Liver (tissue), 9 donors: ENCODE results near the gene OR11G2. TPM values are rescaled to one million over a fixed set of nuclear protein-coding genes. Genes with fewer than 3 reads are reported as not detected.

ENCODE experiments used
- DNase-seq: peaks from one replicate; pipeline ENCODE4 v3.0.0-alpha.2; 2017; ENCODE audit warnings: low spot score
- H3K27ac ChIP-seq, 2 donors: one replicate each; pipeline ENCODE4 v1.7.0; 2013; ENCODE audit warnings: inconsistent platforms in 2 of 2, low read length in 2 of 2, control low read depth in 1 of 2, low read depth in 1 of 2, mild to moderate bottlenecking in 1 of 2
- H3K27me3 ChIP-seq, 4 donors: one replicate each; pipeline versions ENCODE4 v1.6.1 to v1.7.0; 2013; ENCODE audit warnings: low read length in 3 of 4, inconsistent platforms in 1 of 4, mild to moderate bottlenecking in 1 of 4, moderate library complexity in 1 of 4; ENCODE audit not compliant: control insufficient read depth in 4 of 4, insufficient read depth in 4 of 4
- H3K36me3 ChIP-seq, 4 donors: one replicate each; pipeline versions ENCODE4 v1.6.1 to v1.7.0; 2013; ENCODE audit warnings: low read length in 3 of 4, mild to moderate bottlenecking in 3 of 4, low read depth in 1 of 4, moderate library complexity in 1 of 4; ENCODE audit not compliant: control insufficient read depth in 4 of 4, insufficient read depth in 3 of 4
- H3K4me1 ChIP-seq, 4 donors: one replicate each; pipeline versions ENCODE4 v1.6.1 to v1.7.0; 2013; ENCODE audit warnings: low read length in 3 of 4, mild to moderate bottlenecking in 3 of 4, moderate library complexity in 1 of 4; ENCODE audit not compliant: control insufficient read depth in 4 of 4, insufficient read depth in 4 of 4
- H3K4me3 ChIP-seq, 3 donors: one replicate each; pipeline versions ENCODE4 v1.6.1 to v1.7.0; 2013; ENCODE audit warnings: low read length in 3 of 3, control low read depth in 1 of 3, low read depth in 1 of 3, mild to moderate bottlenecking in 1 of 3
- H3K9ac ChIP-seq, 2 donors: one replicate each; pipeline ENCODE4 v1.7.0; 2013; ENCODE audit warnings: low read length in 2 of 2, mild to moderate bottlenecking in 2 of 2, moderate library complexity in 2 of 2, control low read depth in 1 of 2, low read depth in 1 of 2
- H3K9me3 ChIP-seq, 4 donors: one replicate each; pipeline versions ENCODE4 v1.6.1 to v1.7.0; 2013; ENCODE audit warnings: low read length in 3 of 4; ENCODE audit not compliant: control insufficient read depth in 4 of 4
- ATF3 ChIP-seq: IDR thresholded peaks from 2 replicates; pipeline ENCODE4 v1.6.1; 2016; ENCODE audit warnings: antibody characterized with exemption
- CTCF ChIP-seq: fragments of 150-350 bp; IDR thresholded peaks from 2 replicates; pipeline ENCODE4 v1.5.1; 2017; ENCODE audit warnings: improper control_type of control experiment, low read depth, low read length; ENCODE audit not compliant: missing input control
- EGR1 ChIP-seq, 2 donors: IDR thresholded peaks; 2 replicates each; pipeline ENCODE4 v1.6.1; 2016 to 2018; ENCODE audit warnings: antibody characterized with exemption in 2 of 2, low read depth in 2 of 2
- FOXA1 ChIP-seq: IDR thresholded peaks from 2 replicates; pipeline ENCODE4 v1.6.1; 2016; ENCODE audit warnings: antibody characterized with exemption
- FOXA2 ChIP-seq: IDR thresholded peaks from 2 replicates; pipeline ENCODE4 v1.6.1; 2016; ENCODE audit warnings: antibody characterized with exemption
- GABPA ChIP-seq, 2 donors: IDR thresholded peaks in 1 of 2; conservative IDR thresholded peaks in 1 of 2; 2 replicates each; pipeline ENCODE4 v1.6.1; 2016; ENCODE audit warnings: antibody characterized with exemption in 2 of 2, mild to moderate bottlenecking in 1 of 2, moderate library complexity in 1 of 2
- HNF4A ChIP-seq, 2 donors: conservative IDR thresholded peaks; 2 replicates each; pipeline ENCODE4 v1.6.1; 2016; ENCODE audit warnings: antibody characterized with exemption in 2 of 2, mild to moderate bottlenecking in 2 of 2
- HNF4G ChIP-seq: IDR thresholded peaks from 2 replicates; pipeline ENCODE4 v1.6.1; 2016; ENCODE audit warnings: antibody characterized with exemption
- JUND ChIP-seq, 2 donors: IDR thresholded peaks; 2 replicates each; pipeline ENCODE4 v1.6.1; 2016; ENCODE audit warnings: antibody characterized with exemption in 2 of 2
- MAX ChIP-seq: IDR thresholded peaks from 2 replicates; pipeline ENCODE4 v1.6.1; 2016; ENCODE audit warnings: antibody characterized with exemption
- RAD21 ChIP-seq, 2 donors: IDR thresholded peaks; 2 replicates each; pipeline ENCODE4 v1.6.1; 2016; ENCODE audit warnings: antibody characterized with exemption in 2 of 2, mild to moderate bottlenecking in 2 of 2
- REST ChIP-seq: IDR thresholded peaks from 2 replicates; pipeline ENCODE4 v1.6.1; 2016; ENCODE audit warnings: antibody characterized with exemption, mild to moderate bottlenecking
- RXRA ChIP-seq, 2 donors: IDR thresholded peaks; 2 replicates each; pipeline ENCODE4 v1.6.1; 2017 to 2018; ENCODE audit warnings: antibody characterized with exemption in 2 of 2, mild to moderate bottlenecking in 1 of 2
- SP1 ChIP-seq: IDR thresholded peaks from 2 replicates; pipeline ENCODE4 v1.6.1; 2018; ENCODE audit warnings: antibody characterized with exemption, mild to moderate bottlenecking
- TAF1 ChIP-seq: conservative IDR thresholded peaks from 2 replicates; pipeline ENCODE4 v1.6.1; 2016; ENCODE audit warnings: antibody characterized with exemption, mild to moderate bottlenecking
- YY1 ChIP-seq: IDR thresholded peaks from 2 replicates; pipeline ENCODE4 v1.6.1; 2016; ENCODE audit warnings: antibody characterized with exemption, mild to moderate bottlenecking
- ZBTB33 ChIP-seq: IDR thresholded peaks from 2 replicates; pipeline ENCODE4 v1.6.1; 2016; ENCODE audit warnings: antibody characterized with exemption
- WGBS: extraction: QIAGEN DNeasy Blood & Tissue Kit; methylation state at CpG from one replicate; pipeline ENCODE4 v1.1.7; 2013; 5-methylcytosine and 5-hydroxymethylcytosine counted together
- polyA plus RNA-seq, 2 donors: library from polyadenylated mRNA; stranded (reverse) in 1 of 2; unstranded in 1 of 2; fragments of 200-250 nt in 1 of 2; fragments of >200 nt in 1 of 2; fragmentation: Nextera tagmentation in 1 of 2; extraction: Ambion mirVana in 1 of 2; gene quantifications; one replicate each; pipeline versions ENCODE4 v1.2.1 to v1.2.3, GENCODE V29; 2013 to 2015
- total RNA-seq, 2 donors: library from RNA; depleted of rRNA; stranded (reverse); fragments of >200 nt; gene quantifications; one replicate each; pipeline ENCODE4 v1.2.3, GENCODE V29; 2014
- donor health status: healthy.
- donor health status: healthy.
- donor health status: healthy.
- donor health status: healthy.
- donor health status: healthy.

The OR11G2 gene
- total and polyA plus RNA-seq, 4 donors: not detected

GRCh38 chr14:20215196-20215595, 24.5 kb downstream of the OR11G2 start:
- no peak for TF ChIP-seq RXRA (IDR thresholded peaks at IDR 0.05)
- TF ChIP-seq SP1: no peak
- TF ChIP-seq ATF3: no peak
- no peak for TF ChIP-seq RAD21 (IDR thresholded peaks at IDR 0.05)
- no peak for TF ChIP-seq GABPA (IDR thresholded peaks at IDR 0.05 in 1 of 2, conservative IDR thresholded peaks at IDR 0.05 in 1 of 2)
- no peak for TF ChIP-seq TAF1
- no peak for TF ChIP-seq FOXA1
- no peak for TF ChIP-seq EGR1 (IDR thresholded peaks at IDR 0.05; ENCODE audit: low read depth in 2 of 2)
- no peak for TF ChIP-seq REST
- TF ChIP-seq YY1: no peak
- TF ChIP-seq JUND (IDR thresholded peaks at IDR 0.05): no peak
- no peak for TF ChIP-seq FOXA2
- TF ChIP-seq MAX: no peak
- no peak for TF ChIP-seq CTCF
- no peak for TF ChIP-seq HNF4A (conservative IDR thresholded peaks at IDR 0.05)
- no peak for TF ChIP-seq ZBTB33
- TF ChIP-seq HNF4G: no peak
- 78% methylated on average over 2 of the region's 2 CpGs for WGBS
- no peak overlapping the region for H3K27ac ChIP-seq

GRCh38 chr14:20219033-20219432, 28.3 kb downstream of the OR11G2 start:
- Histone ChIP-seq H3K27ac (no peak overlapping the region), H3K9ac (no peak overlapping the region), H3K4me3 (no peak overlapping the region), H3K4me1 (no peaks in the 10 kb centered on the region), H3K36me3 (no peaks in the 10 kb centered on the region), H3K27me3 (no peaks in the 10 kb centered on the region), H3K9me3 (no peaks in the 10 kb centered on the region)
- TF ChIP-seq HNF4G (no peak), FOXA2 (no peak), SP1 (no peak), ZBTB33 (no peak), EGR1 (IDR thresholded peaks at IDR 0.05; ENCODE audit: low read depth in 2 of 2) (no peak), RXRA (IDR thresholded peaks at IDR 0.05) (no peak), RAD21 (IDR thresholded peaks at IDR 0.05) (no peak)
- DNase-seq: no peak
- WGBS: 53% methylated on average over 4 of the region's 4 CpGs

More at GRCh38 chr14:20215196-20215595, 24.5 kb downstream of the OR11G2 start:
- H3K27me3 ChIP-seq: no peaks in the 10 kb centered on the region
- H3K9ac ChIP-seq: no peak overlapping the region
- DNase-seq: no peak
- no peak overlapping the region for H3K4me3 ChIP-seq
- H3K4me1 ChIP-seq: no peaks in the 10 kb centered on the region
- H3K9me3 ChIP-seq: no peaks in the 10 kb centered on the region
- H3K36me3 ChIP-seq: no peaks in the 10 kb centered on the region
